GM18517 (cell line): ENCODE measurements around the gene DRGX.
A peak's percentile ranks its signal among the peaks of the same experiment; 100 is the strongest.

Experiments
- ATAC-seq: cut with Tn5 transposase; IDR thresholded peaks from one replicate; pipeline ENCODE4 v1.9.1; 2021; ENCODE audit warnings: mild to moderate bottlenecking, moderate library complexity; ENCODE audit not compliant: unreplicated experiment

Gene DRGX

GRCh38 chr10:49363309-49364031 is 32.4 kb downstream of the DRGX start:
- no peak for ATAC-seq

DNA sequence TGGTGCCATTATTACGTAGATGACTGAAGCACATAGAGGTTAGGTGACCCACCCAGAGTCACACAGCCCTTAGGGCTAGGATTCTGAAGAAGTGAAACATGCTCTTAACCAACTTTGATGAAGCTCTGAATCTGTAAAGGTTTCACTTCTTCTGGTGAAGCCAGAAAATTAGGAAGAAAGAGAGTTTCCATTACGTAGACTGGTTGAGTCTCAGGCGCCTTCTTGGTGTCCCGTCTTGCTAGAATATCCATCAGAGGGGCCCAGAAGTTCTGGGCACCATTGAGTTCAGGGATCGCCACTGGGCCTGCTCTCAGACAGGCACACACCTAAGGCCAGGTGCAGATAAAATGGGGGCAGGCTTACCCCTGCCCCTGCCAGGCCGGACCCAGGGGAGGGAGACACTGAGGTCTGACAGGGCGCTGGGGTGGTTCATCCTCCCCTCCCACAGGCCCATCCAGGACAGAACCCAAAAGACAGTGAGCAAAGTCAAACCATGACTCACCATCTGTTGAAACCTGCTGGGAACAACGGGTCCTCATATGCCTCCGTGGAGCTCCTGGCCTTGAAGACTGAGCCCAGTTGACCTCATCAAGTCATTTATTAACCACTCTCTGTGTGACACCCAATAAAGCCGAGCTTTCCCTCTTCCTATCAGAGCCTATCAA is 33.2 kb downstream of the DRGX start:
- ATAC-seq, result peak; percentile 87

DNA sequence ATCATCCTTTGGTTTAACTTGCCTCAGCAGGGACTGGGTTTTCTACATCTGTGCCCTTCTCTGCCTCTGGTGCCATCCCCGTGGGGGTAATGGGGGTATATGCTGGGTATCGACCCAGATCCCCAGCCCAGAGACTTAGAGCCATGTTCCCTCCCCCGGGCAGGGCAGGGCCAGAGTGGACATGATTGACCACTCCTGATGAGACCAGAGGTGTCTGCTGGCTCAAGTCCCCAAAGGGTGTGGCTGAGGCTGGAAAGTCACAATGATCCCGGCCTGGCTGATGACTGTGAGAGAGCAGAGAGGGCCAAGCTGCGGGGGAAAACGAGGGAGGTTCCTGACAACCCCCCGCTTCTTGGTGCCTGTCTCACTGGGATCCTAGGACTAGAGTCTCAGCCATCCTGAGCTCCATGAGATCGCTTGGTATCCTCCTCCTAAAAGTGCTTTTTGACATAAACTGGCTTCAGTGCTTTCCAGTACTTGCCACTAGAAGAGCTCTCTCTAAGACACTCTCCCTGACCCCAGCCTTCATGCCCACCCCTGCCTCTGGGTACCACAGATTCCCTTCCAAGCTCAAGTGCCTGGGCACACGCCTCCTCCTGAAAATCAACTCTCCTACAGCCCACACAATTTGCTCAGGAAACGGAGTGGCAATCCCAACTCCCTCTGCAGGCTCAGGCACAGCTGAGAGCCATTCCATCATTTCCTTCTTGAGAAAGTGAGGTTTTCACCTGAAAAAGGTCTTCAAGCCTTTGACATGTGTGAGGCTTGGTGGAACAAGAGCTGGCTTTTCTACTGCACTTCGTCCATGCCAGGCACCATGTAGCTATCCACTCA is 33.9 kb downstream of the DRGX start:
- no peak for ATAC-seq

GRCh38 chr10:49361178-49361554 is 34.7 kb downstream of the DRGX start:
- ATAC-seq, result no peak

DNA sequence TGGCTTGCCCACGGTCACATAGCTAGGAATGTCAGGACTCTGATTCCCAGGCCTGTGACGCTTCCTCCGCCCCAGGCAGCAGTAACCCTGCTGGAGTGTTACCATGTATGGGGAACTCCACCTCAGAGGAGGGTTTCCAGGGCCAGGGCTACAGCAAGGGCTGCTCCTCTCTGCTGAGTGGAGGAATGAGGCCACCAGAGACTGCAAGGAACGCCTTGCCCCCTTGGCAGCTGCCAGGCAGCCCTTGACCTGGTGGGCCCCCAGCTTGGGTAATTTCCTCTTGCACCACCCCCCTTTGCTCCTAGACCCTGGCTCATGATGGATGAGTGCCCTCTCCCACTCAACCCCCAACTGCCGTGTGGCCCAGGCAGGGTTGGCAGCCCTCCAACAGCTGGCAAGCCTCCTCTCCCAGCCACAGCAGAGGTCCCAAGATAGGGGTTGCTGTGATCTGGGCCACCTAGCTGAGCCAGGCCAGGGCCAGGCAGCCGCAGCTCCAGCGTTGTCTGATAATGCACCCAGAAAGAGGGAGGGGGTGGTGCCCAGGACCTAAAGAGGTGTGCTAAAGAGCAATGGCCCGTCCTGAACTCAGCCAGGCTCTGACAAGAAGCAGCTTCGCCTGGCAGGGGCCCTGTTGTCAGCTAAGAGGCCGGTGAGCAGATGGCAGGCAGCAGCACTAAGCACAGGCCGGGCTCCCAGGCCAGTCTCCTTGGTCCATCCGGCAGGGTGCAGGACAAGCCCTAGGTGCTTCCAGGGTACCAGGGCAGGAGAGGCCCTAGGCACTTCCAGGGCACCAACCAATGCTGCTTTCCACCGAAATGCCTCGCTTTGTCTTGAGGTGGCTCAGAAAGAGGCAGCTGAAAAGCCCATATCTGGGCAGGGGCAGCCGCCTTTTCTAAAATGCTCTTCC is 35.4 kb downstream of the DRGX start:
- no peak for ATAC-seq

- no peak for ATAC-seq
These were observed 36.3 kb downstream of the DRGX start for GRCh38 chr10:49359349-49360270.

DNA sequence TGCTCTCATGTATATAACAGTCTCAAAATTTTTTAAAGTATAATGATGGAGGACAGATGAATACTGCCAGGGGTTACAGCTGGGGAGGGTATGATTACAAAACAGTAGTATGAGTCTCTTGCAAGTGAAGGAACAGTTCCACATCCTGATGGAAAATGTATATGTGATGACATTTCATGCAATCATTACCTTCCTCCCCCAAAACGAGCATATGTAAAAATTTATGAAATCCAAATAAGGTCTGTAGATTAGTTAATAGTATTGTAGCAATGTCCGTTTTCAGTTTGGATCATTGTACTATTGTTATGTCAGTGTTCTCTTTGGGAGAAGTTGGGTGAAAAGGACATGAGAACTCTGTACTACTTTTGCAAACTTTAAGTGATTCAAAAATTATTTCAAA is 38.0 kb downstream of the DRGX start:
- no peak for ATAC-seq

DNA sequence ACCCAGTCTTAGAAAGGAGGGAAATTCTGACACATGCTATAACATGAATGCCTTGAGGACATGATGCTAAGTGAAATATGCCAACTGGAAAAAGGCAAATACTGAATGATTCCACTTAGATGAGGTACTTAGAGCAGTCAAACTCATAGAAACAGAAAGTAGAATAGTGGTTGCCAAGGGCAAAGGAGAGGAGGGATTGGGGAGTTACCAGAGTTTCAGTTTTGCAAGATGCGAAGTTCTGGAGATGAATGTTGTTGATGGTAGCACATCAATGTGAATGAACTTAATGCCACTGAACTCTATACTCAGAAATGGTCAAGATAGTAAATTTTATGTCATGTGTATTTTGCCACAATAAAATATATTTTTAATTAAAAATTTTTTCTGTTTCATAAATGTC is 38.9 kb downstream of the DRGX start:
- ATAC-seq, result no peak

- ATAC-seq, result no peak
These were observed 39.7 kb downstream of the DRGX start for GRCh38 chr10:49356181-49356580.

- ATAC-seq, result no peak
These were observed 40.7 kb downstream of the DRGX start for GRCh38 chr10:49355221-49355620.

DNA sequence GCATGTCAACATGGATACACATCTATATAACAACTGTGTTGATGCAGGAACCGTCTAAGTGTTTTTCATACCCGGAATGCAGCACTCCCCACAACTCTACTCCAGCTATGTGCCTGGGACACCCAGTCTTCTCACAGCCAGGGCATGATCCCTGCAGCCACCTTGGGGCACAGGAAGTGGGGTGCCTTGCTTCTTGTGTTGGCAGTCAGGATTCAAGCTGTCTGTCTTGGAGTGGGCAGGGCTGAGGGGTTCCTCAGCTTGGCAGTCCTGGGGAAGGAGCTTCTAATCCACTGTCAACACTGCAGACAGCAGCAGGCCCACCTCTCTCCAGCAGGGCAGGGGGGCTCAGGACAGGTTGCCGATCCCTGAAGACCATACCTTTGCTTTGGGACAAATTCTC is 41.3 kb downstream of the DRGX start:
- ATAC-seq, result no peak

- no peak for ATAC-seq
These were observed 41.9 kb downstream of the DRGX start for GRCh38 chr10:49353895-49354566.

DNA sequence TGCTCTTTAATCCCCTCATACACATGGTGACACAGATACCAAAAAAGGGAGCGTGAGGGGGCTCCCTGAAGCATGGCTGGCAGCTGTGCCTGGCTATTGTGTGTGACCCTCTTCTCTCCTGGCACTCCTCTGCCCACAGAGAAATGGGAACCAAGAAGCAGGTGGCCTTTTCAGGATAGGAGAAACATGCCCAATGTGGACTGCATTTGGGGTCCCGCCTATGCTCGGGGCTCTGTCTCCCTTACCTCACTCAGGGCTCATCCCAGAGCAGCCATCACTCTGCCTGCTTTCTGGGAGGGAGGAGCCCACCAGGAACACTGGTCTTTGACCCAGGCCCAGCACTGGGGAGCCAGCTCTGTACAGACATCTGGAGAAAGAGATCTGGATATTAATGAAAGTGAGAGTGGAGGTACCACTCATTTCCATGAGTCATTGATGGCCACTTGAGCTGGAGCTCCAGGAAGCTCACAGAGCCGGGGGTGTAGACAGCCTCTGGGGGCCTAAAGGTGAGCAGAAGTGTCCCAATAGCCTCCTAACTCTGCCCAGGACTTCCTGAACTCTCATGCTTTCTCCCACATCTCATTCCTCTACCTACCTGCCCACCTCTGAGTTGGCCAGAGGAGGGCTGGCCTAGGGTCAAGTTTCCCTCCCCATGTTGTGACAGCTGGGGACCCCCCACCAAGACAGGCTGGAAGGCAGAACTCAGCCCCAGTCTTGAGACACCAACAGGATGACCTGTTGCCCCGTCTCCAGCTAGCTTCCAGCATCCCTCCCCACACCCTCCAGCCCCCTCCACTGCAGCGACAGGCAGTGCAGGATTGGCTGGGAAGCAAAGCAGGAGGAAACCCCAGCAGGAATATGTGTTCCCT is 42.6 kb downstream of the DRGX start:
- no peak for ATAC-seq

DNA sequence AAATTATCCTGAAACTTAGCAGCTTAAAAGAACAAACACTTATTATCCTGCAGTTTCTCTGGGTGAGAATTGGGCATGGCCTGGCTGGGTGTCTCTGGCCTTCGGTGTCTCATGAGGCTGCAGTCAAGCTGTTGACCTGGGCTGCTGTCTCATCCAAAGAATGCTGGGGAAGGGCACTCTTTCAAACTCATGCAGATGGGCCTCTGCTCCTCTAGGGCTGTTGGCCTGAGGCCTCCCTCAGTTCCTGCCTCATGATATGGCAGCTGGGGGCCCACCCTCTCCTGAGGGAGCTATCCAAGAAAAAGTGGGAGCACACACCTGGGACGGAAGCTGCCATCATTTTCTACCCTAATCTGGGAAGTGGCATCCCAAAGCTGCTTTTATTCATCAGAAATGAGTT is 43.6 kb downstream of the DRGX start:
- ATAC-seq, result no peak

DNA sequence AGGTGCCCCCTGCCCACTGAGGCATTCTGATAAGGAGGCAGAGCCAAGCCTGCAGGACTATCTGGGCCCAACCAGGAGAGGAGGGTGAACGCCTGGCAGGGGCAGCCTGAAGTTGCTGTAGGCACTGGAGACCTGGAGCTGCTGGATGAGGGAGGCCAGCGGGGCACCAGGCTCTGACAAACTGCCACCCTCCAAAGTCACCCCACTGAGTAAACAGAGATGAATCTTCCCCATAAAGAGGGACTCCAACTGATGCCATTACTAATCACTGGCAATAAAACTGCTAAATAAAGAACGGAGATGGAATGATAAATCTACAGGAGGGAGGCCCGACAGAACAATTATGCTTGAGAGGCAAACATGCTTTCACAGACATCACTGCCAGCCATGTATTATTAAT is 44.2 kb downstream of the DRGX start:
- ATAC-seq, result no peak

DNA sequence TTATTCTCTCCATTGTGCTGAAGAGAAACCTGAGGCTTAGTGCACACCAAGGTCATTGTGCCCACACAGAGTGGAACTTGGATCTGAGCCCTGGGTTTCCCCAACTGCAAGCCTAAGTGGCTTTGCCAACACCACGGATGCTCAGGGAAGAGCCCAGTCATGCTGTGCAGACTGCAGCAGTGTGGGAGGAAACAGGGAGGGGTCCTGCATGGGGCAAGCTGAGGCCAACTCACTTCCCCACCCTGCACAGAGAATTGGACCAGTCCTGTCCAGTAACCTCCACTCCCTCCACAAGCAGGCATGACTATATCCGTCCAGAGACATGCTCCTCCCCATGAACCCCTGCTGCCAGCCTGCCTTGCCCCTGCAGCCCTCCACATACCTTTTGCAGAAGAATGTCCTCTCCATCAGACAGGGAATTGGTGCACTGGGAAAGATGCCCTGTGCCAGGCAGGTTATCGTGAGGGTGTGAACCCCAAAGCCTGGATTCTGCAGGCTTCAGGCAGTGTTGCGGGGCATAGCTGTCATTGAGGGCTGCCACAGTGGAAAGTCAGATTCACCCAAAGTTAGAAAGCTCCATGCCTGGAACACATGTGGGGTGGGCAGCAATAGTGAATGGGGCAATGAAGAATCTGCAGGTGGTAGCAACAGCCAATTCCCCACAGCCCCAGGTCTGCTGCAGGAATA is 44.9 kb downstream of the DRGX start:
- no peak for ATAC-seq

- ATAC-seq, result no peak
These were observed 45.8 kb downstream of the DRGX start for GRCh38 chr10:49350138-49350537.

DNA sequence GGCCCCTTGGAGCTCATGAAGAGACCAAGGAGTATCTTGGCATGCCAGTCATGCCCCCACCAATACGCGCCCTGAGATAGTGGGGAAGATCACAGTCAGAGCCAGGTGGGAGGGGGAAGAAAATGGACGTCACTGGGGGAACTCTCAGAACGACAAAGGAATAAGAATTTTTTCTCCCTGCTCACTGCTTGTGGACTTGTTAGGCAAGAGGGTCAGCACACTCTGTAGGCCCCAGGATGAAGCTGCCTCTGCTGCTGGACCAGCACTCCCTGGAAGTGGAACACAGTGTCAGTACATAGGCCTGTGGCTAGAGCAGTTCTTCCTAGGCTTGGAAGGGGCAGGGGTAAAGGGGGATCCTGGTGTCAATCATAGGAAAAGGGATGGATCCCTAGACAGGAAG is 46.5 kb downstream of the DRGX start:
- no peak for ATAC-seq
